MCF 10A (cell line): ENCODE results near the gene KLHDC4. TPM values are rescaled to one million over a fixed set of nuclear protein-coding genes. Genes with fewer than 3 reads are reported as not detected.
"Not testable (repeated sequence)": the region's sequence is repeated elsewhere in the genome, so short reads cannot be mapped to it uniquely, and the experiment has no call there.

ENCODE experiments used
- BruUV-seq: library from RNA; stranded (reverse); fragments of 400-500 nt; replicated peaks from 2 replicates; lab custom pipeline; 2021; lab: Mats Ljungman, UMichigan
- CTCF ChIA-PET: fragments of 300-600 bp; sonication (Branson Sonifier 250); formaldehyde crosslinking; extraction: SDS; loops from one replicate; lab custom pipeline; 2021; ENCODE audit warnings: antibody characterized with exemption, inconsistent platforms; lab: Yijun Ruan, JAX
- POLR2A ChIA-PET: fragments of 300-600, 350-650 bp; sonication (Branson Sonifier 250); formaldehyde crosslinking; extraction: SDS; loops from one replicate; lab custom pipeline; 2020; ENCODE audit warnings: antibody characterized with exemption, inconsistent platforms; lab: Yijun Ruan, JAX
- DNase-seq: peaks from one replicate; pipeline ENCODE4 v3.0.0-alpha.2; 2018; ENCODE audit not compliant: unreplicated experiment
- H3K27ac Mint-ChIP-seq: one replicate; pipeline ENCODE4 v1.8.0; 2022; ENCODE audit warnings: mild to moderate bottlenecking, low read depth, mixed read lengths; ENCODE audit not compliant: unreplicated experiment
- H3K27me3 Mint-ChIP-seq: one replicate; pipeline ENCODE4 v1.8.0; 2022; ENCODE audit warnings: mixed read lengths; ENCODE audit not compliant: insufficient read depth, unreplicated experiment
- H3K36me3 Mint-ChIP-seq: one replicate; pipeline ENCODE4 v1.8.0; 2022; ENCODE audit warnings: mild to moderate bottlenecking, moderate library complexity, mixed read lengths; ENCODE audit not compliant: insufficient read depth, unreplicated experiment
- H3K4me1 Mint-ChIP-seq: one replicate; pipeline ENCODE4 v1.8.0; 2022; ENCODE audit warnings: mixed read lengths; ENCODE audit not compliant: insufficient read depth, unreplicated experiment
- H3K4me3 Mint-ChIP-seq: one replicate; pipeline ENCODE4 v1.8.0; 2022; ENCODE audit warnings: mild to moderate bottlenecking, moderate library complexity, mixed read lengths; ENCODE audit not compliant: unreplicated experiment
- H3K9me3 Mint-ChIP-seq: one replicate; pipeline ENCODE4 v1.8.0; 2022; ENCODE audit warnings: mixed read lengths; ENCODE audit not compliant: unreplicated experiment
- CTCF ChIP-seq: fragments of 200-600 bp; IDR thresholded peaks from one replicate; pipeline ENCODE4 v1.8.0; 2022; ENCODE audit warnings: antibody characterized with exemption, mild to moderate bottlenecking; ENCODE audit not compliant: unreplicated experiment
- intact Hi-C: fragments of 100-400 bp; cut with micrococcal nuclease; formaldehyde crosslinking; loops from 2 replicates; pipeline ENCODE4 v1.14.1; 2022
- total RNA-seq: library from RNA; stranded (reverse); gene quantifications from 2 replicates; pipeline ENCODE4 v1.2.3, GENCODE V29; 2022

KLHDC4 gene
- total RNA-seq, 1 experiment from 2014 or later, result 106 TPM

- H3K9me3 Mint-ChIP-seq, result no peaks in the 10 kb centered on the region
- no peak for DNase-seq
- no peak overlapping the region for H3K27ac Mint-ChIP-seq
- ChIA-PET POLR2A (no interaction called here), CTCF (interaction anchor here (0.6 kb wide), 1 partner anchor 295 kb away, joined by 4 read pairs; no protein-coding TSS in a partner anchor)
- intact Hi-C loops, result no loop called here
- no TSS peak for BruUV-seq
- peaks cover 68% of the 10 kb centered on the region for H3K36me3 Mint-ChIP-seq
- H3K4me1 Mint-ChIP-seq, result no peaks in the 10 kb centered on the region
- no peaks in the 10 kb centered on the region for H3K27me3 Mint-ChIP-seq
- no peak for TF ChIP-seq CTCF
- no peak overlapping the region for H3K4me3 Mint-ChIP-seq
These were observed 34.2 kb downstream of the KLHDC4 start for GRCh38 chr16:87731607-87732006.

- intact Hi-C loops, result no loop called here
- Mint-ChIP-seq H3K4me3 (no peak overlapping the region), H3K27me3 (no peaks in the 10 kb centered on the region), H3K27ac (no peak overlapping the region), H3K4me1 (no peaks in the 10 kb centered on the region), H3K36me3 (peaks cover 70% of the 10 kb centered on the region), H3K9me3 (no peaks in the 10 kb centered on the region)
- CTCF ChIA-PET, result interaction anchor here (0.8 to 1.2 kb wide), 2 partner anchors 8 to 40 kb away, joined by 4 to 5 read pairs; no protein-coding TSS in a partner anchor
- BruUV-seq, result no TSS peak
- no peak for DNase-seq
- TF ChIP-seq CTCF, result no peak
- POLR2A ChIA-PET, result interaction anchor here (1.5 kb wide), 1 partner anchor 39 kb away, joined by 5 read pairs; no protein-coding TSS in a partner anchor
These were observed 36.4 kb downstream of the KLHDC4 start for GRCh38 chr16:87729266-87729954.

GRCh38 chr16:87728026-87728425 is 37.8 kb downstream of the KLHDC4 start:
- Mint-ChIP-seq H3K27me3 (no peaks in the 10 kb centered on the region), H3K4me1 (no peaks in the 10 kb centered on the region), H3K36me3 (peaks cover 75% of the 10 kb centered on the region), H3K27ac (no peak overlapping the region), H3K4me3 (no peak overlapping the region), H3K9me3 (no peaks in the 10 kb centered on the region)
- DNase-seq, result no peak
- ChIA-PET POLR2A (interaction anchor here (0.6 to 0.8 kb wide), 2 partner anchors 14 to 930 kb away, joined by 3 read pairs; no protein-coding TSS in a partner anchor), CTCF (interaction anchor here (0.5 kb wide), 1 partner anchor 79 kb away, joined by 3 read pairs; no protein-coding TSS in a partner anchor)
- no TSS peak for BruUV-seq
- intact Hi-C loops, result no loop called here
- TF ChIP-seq CTCF, result no peak

GRCh38 chr16:87727346-87727745 is 38.4 kb downstream of the KLHDC4 start:
- no peak for TF ChIP-seq CTCF
- Mint-ChIP-seq H3K36me3 (peaks cover 75% of the 10 kb centered on the region), H3K4me3 (no peak overlapping the region), H3K4me1 (no peaks in the 10 kb centered on the region), H3K27me3 (no peaks in the 10 kb centered on the region), H3K27ac (no peak overlapping the region), H3K9me3 (no peaks in the 10 kb centered on the region)
- POLR2A ChIA-PET, result no interaction called here
- intact Hi-C loops, result no loop called here
- CTCF ChIA-PET, result interaction anchor here (0.5 to 0.6 kb wide), 2 partner anchors 80 to 180 kb away, joined by 3 read pairs; no protein-coding TSS in a partner anchor
- no peak for DNase-seq
- no TSS peak for BruUV-seq

GRCh38 chr16:87726577-87726976 is 39.2 kb downstream of the KLHDC4 start:
- POLR2A ChIA-PET, CTCF ChIA-PET, H3K27me3 Mint-ChIP-seq, BruUV-seq, DNase-seq, H3K4me3 Mint-ChIP-seq, H3K9me3 Mint-ChIP-seq, H3K4me1 Mint-ChIP-seq, intact Hi-C loops, H3K27ac Mint-ChIP-seq: not testable (repeated sequence)
- peaks cover 79% of the 10 kb centered on the region for H3K36me3 Mint-ChIP-seq
